DND-41 (cell line): ENCODE results near the gene CYTL1.

ENCODE experiments used
- ATAC-seq: fragments of 200-7000 bp; cut with Tn5 transposase; 3 replicates; pipeline ENCODE4 v1.9.1; 2021; ENCODE audit warnings: low read depth; ENCODE audit not compliant: insufficient read depth
- DNase-seq: peaks from one replicate; pipeline ENCODE4 v3.0.0-alpha.2; 2020
- H2AFZ ChIP-seq: 2 replicates; pipeline ENCODE4 v1.6.0; 2012; ENCODE audit warnings: low read depth, low read length
- H3K27ac ChIP-seq: 2 replicates; pipeline ENCODE4 v1.5.1; 2012; ENCODE audit warnings: low read length, inconsistent platforms
- H3K27me3 ChIP-seq: fragments of 200-600 bp; sonication (generic); 2 replicates; pipeline ENCODE4 v1.6.0; 2012; ENCODE audit warnings: low read length, mild to moderate bottlenecking, inconsistent platforms; ENCODE audit not compliant: insufficient read depth, poor library complexity
- H3K36me3 ChIP-seq: 2 replicates; pipeline ENCODE4 v1.5.1; 2012; ENCODE audit warnings: low read length, inconsistent platforms; ENCODE audit not compliant: insufficient read depth
- H3K4me1 ChIP-seq: 2 replicates; pipeline ENCODE4 v1.5.1; 2012; ENCODE audit warnings: mild to moderate bottlenecking, low read length; ENCODE audit not compliant: insufficient read depth
- H3K4me2 ChIP-seq: 2 replicates; pipeline ENCODE4 v1.6.0; 2012; ENCODE audit warnings: mild to moderate bottlenecking, moderate library complexity, low read length, inconsistent platforms; ENCODE audit not compliant: insufficient read depth
- H3K4me3 ChIP-seq, 2 experiments: fragments of 200-600 bp in 1 of 2; shearing (Covaris generic) in 1 of 2; 2 replicates each; pipeline ENCODE4 v1.5.1; 2012 to 2016; ENCODE audit warnings: inconsistent platforms in 2 of 2, low read length in 2 of 2, mild to moderate bottlenecking in 2 of 2, low read depth in 1 of 2, moderate library complexity in 1 of 2
- H3K79me2 ChIP-seq: 2 replicates; pipeline ENCODE4 v1.6.0; 2012; ENCODE audit warnings: low read length, inconsistent platforms; ENCODE audit not compliant: insufficient read depth
- H3K9ac ChIP-seq: 2 replicates; pipeline ENCODE4 v1.6.0; 2012; ENCODE audit warnings: low read depth, mild to moderate bottlenecking, inconsistent platforms, low read length, moderate library complexity
- H3K9me3 ChIP-seq: 2 replicates; pipeline ENCODE4 v1.5.1; 2012; ENCODE audit warnings: low read length, moderate library complexity, mild to moderate bottlenecking, inconsistent platforms; ENCODE audit not compliant: insufficient read depth, severe bottlenecking
- H4K20me1 ChIP-seq: 2 replicates; pipeline ENCODE4 v1.6.0; 2012; ENCODE audit warnings: low read length; ENCODE audit not compliant: insufficient read depth
- EZH2 ChIP-seq: IDR thresholded peaks from 3 replicates; pipeline ENCODE4 v1.6.1; 2012; ENCODE audit warnings: borderline replicate concordance, low read depth, mild to moderate bottlenecking, moderate library complexity, low read length, inconsistent platforms; ENCODE audit not compliant: severe bottlenecking
- TF ChIP-seq, protein P1 (sequence below): IDR thresholded peaks from 2 replicates; pipeline ENCODE4 v1.5.1; 2012; ENCODE audit warnings: borderline replicate concordance, low read length, moderate library complexity, mild to moderate bottlenecking; ENCODE audit not compliant: poor library complexity, severe bottlenecking; ENCODE audit errors: extremely low read depth

Gene CYTL1

GRCh38 chr4:4987656-4988055 lies 31.6 kb downstream of the CYTL1 start:
- H3K27me3 ChIP-seq = peaks cover 3% of the 10 kb centered on the region
- ATAC-seq (no peak), DNase-seq (no peak)
- no peaks in the 10 kb centered on the region for H3K4me1 ChIP-seq
- no peaks in the 10 kb centered on the region for H4K20me1 ChIP-seq
- no peak overlapping the region for H3K27ac ChIP-seq
- no peak for TF ChIP-seq EZH2
- TF ChIP-seq, protein P1, sequence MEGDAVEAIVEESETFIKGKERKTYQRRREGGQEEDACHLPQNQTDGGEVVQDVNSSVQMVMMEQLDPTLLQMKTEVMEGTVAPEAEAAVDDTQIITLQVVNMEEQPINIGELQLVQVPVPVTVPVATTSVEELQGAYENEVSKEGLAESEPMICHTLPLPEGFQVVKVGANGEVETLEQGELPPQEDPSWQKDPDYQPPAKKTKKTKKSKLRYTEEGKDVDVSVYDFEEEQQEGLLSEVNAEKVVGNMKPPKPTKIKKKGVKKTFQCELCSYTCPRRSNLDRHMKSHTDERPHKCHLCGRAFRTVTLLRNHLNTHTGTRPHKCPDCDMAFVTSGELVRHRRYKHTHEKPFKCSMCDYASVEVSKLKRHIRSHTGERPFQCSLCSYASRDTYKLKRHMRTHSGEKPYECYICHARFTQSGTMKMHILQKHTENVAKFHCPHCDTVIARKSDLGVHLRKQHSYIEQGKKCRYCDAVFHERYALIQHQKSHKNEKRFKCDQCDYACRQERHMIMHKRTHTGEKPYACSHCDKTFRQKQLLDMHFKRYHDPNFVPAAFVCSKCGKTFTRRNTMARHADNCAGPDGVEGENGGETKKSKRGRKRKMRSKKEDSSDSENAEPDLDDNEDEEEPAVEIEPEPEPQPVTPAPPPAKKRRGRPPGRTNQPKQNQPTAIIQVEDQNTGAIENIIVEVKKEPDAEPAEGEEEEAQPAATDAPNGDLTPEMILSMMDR = no peak
- no peaks in the 10 kb centered on the region for H3K9me3 ChIP-seq
- H3K36me3 ChIP-seq = no peaks in the 10 kb centered on the region
- H3K4me3 ChIP-seq = no peak overlapping the region
- no peak overlapping the region for H3K9ac ChIP-seq
- H3K79me2 ChIP-seq = no peaks in the 10 kb centered on the region
- no peak overlapping the region for H2AFZ ChIP-seq
- H3K4me2 ChIP-seq = no peak overlapping the region

- DNase-seq (no peak), ATAC-seq (no peak)
- H3K9ac ChIP-seq = no peak overlapping the region
- no peak overlapping the region for H2AFZ ChIP-seq
- no peaks in the 10 kb centered on the region for H3K36me3 ChIP-seq
- H3K4me1 ChIP-seq = no peaks in the 10 kb centered on the region
- no peak for TF ChIP-seq EZH2
- TF ChIP-seq, protein P1 = no peak
- no peaks in the 10 kb centered on the region for H4K20me1 ChIP-seq
- H3K79me2 ChIP-seq = no peaks in the 10 kb centered on the region
- H3K4me3 ChIP-seq = no peak overlapping the region
- H3K4me2 ChIP-seq = no peak overlapping the region
- no peak overlapping the region for H3K27ac ChIP-seq
- H3K9me3 ChIP-seq = no peaks in the 10 kb centered on the region
- H3K27me3 ChIP-seq = peaks cover 3% of the 10 kb centered on the region
Measured at GRCh38 chr4:4986841-4987240, 32.4 kb downstream of the CYTL1 start.

DNA sequence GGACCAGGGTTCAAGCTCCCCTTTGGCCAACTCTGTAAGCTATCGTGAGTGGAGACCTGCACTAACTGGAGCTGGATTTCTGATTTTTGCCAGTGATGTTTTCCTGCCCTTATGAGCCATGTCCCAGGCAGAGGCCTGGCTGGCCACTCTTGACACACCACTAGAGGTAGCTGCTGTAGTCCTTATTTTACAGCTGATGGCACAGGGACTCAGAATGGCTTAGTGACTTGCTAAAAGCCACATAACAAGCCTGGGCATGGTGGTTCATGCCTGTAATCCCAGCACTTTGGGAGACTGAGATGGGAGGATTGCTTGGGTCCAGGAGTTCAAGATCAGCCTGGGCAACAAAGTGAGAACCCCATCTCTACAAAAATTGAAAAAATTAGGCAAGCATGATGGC lies 33.4 kb downstream of the CYTL1 start:
- Histone ChIP-seq H2AFZ (no peak overlapping the region), H3K36me3 (no peaks in the 10 kb centered on the region), H3K9me3 (no peaks in the 10 kb centered on the region), H3K27ac (no peak overlapping the region), H3K4me1 (no peaks in the 10 kb centered on the region), H3K79me2 (no peaks in the 10 kb centered on the region), H3K27me3 (peaks cover 3% of the 10 kb centered on the region), H4K20me1 (no peaks in the 10 kb centered on the region), H3K9ac (no peak overlapping the region), H3K4me2 (no peak overlapping the region), H3K4me3 (no peak overlapping the region)
- DNase-seq (no peak), ATAC-seq (no peak)
- TF ChIP-seq, protein P1 = peak; percentile 52
- no peak for TF ChIP-seq EZH2

- Histone ChIP-seq H3K9me3 (no peaks in the 10 kb centered on the region), H3K4me2 (no peak overlapping the region), H3K79me2 (no peaks in the 10 kb centered on the region), H3K9ac (no peak overlapping the region), H3K36me3 (no peaks in the 10 kb centered on the region), H2AFZ (no peak overlapping the region), H3K4me1 (no peaks in the 10 kb centered on the region), H3K27ac (no peak overlapping the region), H3K27me3 (peaks cover 3% of the 10 kb centered on the region), H3K4me3 (no peak overlapping the region), H4K20me1 (no peaks in the 10 kb centered on the region)
- DNase-seq (no peak), ATAC-seq (no peak)
- TF ChIP-seq, protein P1 = no peak
- TF ChIP-seq EZH2 = no peak
Measured at GRCh38 chr4:4985036-4985435, 34.2 kb downstream of the CYTL1 start.
